HG03025 (cell line): ENCODE data around the gene PLXNA1.

Experiments
- ATAC-seq: cut with Tn5 transposase; IDR thresholded peaks from one replicate; pipeline ENCODE4 v1.9.1; 2021; ENCODE audit warnings: mild to moderate bottlenecking, moderate library complexity; ENCODE audit not compliant: unreplicated experiment, low FRiP score

PLXNA1 gene

GRCh38 chr3:126999383-126999782 is 16.5 kb downstream of the PLXNA1 start:
- ATAC-seq, result no peak

- no peak for ATAC-seq
Measured at GRCh38 chr3:127000119-127000518, 17.2 kb downstream of the PLXNA1 start.

GRCh38 chr3:127000761-127001160 is 17.8 kb downstream of the PLXNA1 start:
- no peak for ATAC-seq

GRCh38 chr3:127001486-127002194 is 18.7 kb downstream of the PLXNA1 start:
- ATAC-seq, result no peak

GRCh38 chr3:127002195-127003174 is 19.6 kb downstream of the PLXNA1 start:
- ATAC-seq, result no peak

GRCh38 chr3:127003175-127003555 is 20.2 kb downstream of the PLXNA1 start:
- no peak for ATAC-seq

GRCh38 chr3:127003601-127004280 is 20.8 kb downstream of the PLXNA1 start:
- ATAC-seq, result no peak

- no peak for ATAC-seq
Measured at GRCh38 chr3:127004641-127005397, 21.9 kb downstream of the PLXNA1 start.

GRCh38 chr3:127005864-127006500 is 23.1 kb downstream of the PLXNA1 start:
- ATAC-seq, result no peak

GRCh38 chr3:127006781-127007436 is 24.0 kb downstream of the PLXNA1 start:
- no peak for ATAC-seq

- ATAC-seq, result no peak
Measured at GRCh38 chr3:127008236-127008635, 25.3 kb downstream of the PLXNA1 start.

GRCh38 chr3:127009531-127009930 is 26.6 kb downstream of the PLXNA1 start:
- ATAC-seq, result no peak

- ATAC-seq, result no peak
Measured at GRCh38 chr3:127011270-127011992, 28.5 kb downstream of the PLXNA1 start.

- ATAC-seq, result no peak
Measured at GRCh38 chr3:127012091-127012490, 29.2 kb downstream of the PLXNA1 start.

- ATAC-seq, result no peak
Measured at GRCh38 chr3:127013181-127013580, 30.3 kb downstream of the PLXNA1 start.

GRCh38 chr3:127013758-127014535 is 31.0 kb downstream of the PLXNA1 start:
- ATAC-seq, result no peak

- ATAC-seq, result no peak
Measured at GRCh38 chr3:127014536-127015281, 31.8 kb downstream of the PLXNA1 start.
